Activated naive CD4-positive, alpha-beta T cell treated with anti-CD3 and anti-CD28 coated beads, Interleukin-2, amount 50 U/mL, for 24 hours (primary cell): ENCODE measurements around the gene PNMA8B.
A peak's percentile ranks its signal among the peaks of the same experiment; 100 is the strongest.

Source experiments
- H3K27ac Mint-ChIP-seq: one replicate; pipeline ENCODE4 v1.8.0; 2021; ENCODE audit warnings: mild to moderate bottlenecking, mixed read lengths
- H3K27me3 Mint-ChIP-seq: one replicate; pipeline ENCODE4 v1.8.0; 2021; ENCODE audit warnings: mixed read lengths
- H3K36me3 Mint-ChIP-seq: one replicate; pipeline ENCODE4 v1.8.0; 2021; ENCODE audit warnings: mixed read lengths
- H3K4me1 Mint-ChIP-seq: one replicate; pipeline ENCODE4 v1.8.0; 2021; ENCODE audit warnings: mixed read lengths
- H3K4me3 Mint-ChIP-seq: one replicate; pipeline ENCODE4 v1.8.0; 2021; ENCODE audit warnings: mild to moderate bottlenecking, mixed read lengths
- H3K9me3 Mint-ChIP-seq: one replicate; pipeline ENCODE4 v1.8.0; 2021; ENCODE audit warnings: mixed read lengths

PNMA8B gene

DNA sequence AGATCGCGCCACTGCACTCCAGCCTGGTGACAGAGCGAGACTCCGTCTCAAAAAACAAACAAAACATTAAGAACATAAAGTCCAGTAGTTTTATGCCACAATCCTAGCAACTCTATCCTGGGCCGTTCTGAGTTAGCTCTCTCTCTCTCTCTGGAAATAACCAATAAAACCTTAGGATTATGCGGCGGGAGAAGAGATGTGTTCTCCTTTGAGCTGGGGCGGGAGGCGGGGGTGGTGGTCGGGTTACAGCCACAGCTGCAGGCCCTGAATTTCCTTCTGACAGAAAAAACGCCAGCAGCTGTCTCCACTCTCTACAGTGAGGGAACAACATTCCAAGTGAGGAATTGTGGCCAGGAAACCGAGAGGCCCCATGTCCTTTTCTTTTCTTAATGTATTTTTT is 15.3 kb downstream of the PNMA8B start:
- Mint-ChIP-seq H3K27ac (no peak overlapping the region), H3K4me1 (peaks cover 9% of the 10 kb centered on the region), H3K9me3 (no peaks in the 10 kb centered on the region), H3K36me3 (no peaks in the 10 kb centered on the region), H3K27me3 (peaks cover 13% of the 10 kb centered on the region), H3K4me3 (no peak overlapping the region)

DNA sequence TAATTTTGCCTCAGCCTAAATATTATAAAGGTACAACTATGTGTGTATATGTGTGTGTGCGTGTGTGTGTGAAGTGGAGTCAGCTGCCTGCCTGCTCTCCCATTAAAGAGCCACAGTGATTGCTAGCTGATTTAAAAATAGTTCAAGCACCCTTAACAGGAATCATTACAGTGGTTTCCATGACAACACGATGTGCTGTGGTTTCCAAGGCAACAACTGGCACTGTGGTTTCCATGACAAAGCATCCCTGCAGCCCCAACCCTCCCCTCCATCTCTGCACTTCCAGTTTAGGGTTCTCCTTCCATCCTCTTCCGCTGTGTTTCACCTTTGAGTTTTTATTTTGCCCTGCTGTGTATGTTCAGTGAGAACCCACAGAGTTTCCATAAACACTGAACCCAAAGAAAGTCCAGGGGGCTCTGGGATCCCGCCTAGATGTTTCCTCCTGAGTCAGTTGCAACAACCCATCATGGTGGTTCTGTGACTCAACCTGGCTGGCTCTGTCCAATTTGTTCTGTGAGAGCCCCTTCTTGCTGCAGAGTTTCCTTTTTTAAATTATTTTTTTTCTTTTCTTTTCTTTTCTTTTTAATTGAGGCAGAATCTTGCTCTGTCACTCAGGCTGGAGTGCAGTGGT is 17.2 kb downstream of the PNMA8B start:
- Mint-ChIP-seq H3K4me1 (peaks cover 9% of the 10 kb centered on the region), H3K36me3 (no peaks in the 10 kb centered on the region), H3K9me3 (no peaks in the 10 kb centered on the region), H3K27me3 (peaks cover 26% of the 10 kb centered on the region), H3K27ac (no peak overlapping the region), H3K4me3 (no peak overlapping the region)

DNA sequence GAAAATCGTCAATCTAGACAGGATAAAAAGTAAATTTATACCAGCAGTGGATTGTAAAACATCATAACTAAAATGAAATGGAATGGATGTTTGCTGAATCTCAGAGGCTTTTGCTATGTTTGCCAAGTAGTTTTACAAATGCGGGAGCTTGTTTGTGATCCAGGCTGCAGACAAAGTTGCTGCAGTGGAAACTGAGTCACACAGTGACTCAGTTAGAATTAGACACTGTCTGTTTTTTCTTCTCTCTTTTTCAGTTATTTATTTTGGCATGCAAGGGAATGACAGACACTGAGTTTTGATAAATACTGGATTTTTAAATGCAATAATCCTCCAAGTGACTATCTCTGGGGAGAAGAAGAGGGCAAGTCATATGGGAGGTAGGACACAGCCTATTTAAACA is 19.7 kb downstream of the PNMA8B start:
- Mint-ChIP-seq H3K9me3 (no peaks in the 10 kb centered on the region), H3K27me3 (peaks cover 35% of the 10 kb centered on the region), H3K4me3 (no peak overlapping the region), H3K36me3 (no peaks in the 10 kb centered on the region), H3K27ac (no peak overlapping the region), H3K4me1 (peaks cover 12% of the 10 kb centered on the region)

DNA sequence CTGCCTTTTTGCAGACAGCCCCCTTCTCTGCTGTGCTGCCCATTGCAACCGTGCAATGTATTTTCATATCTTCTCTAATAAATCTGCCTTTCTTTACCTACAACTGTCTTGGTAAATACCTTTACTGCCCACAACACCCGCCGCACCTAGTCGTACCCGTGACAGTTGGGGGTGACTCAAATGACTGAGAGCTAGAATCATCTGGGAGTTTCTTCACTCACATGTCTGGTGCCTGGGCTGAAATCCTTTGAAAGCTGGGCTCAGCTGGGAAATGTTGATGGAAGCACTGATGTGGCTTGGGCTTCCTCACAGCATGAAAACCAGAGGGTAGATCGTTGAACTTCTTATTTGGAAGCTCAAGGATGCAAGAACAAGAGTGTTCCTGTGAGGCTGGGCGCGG is 21.5 kb downstream of the PNMA8B start:
- Mint-ChIP-seq H3K4me1 (peaks cover 12% of the 10 kb centered on the region), H3K27me3 (peaks cover 35% of the 10 kb centered on the region), H3K36me3 (no peaks in the 10 kb centered on the region), H3K27ac (no peak overlapping the region), H3K4me3 (no peak overlapping the region), H3K9me3 (no peaks in the 10 kb centered on the region)

DNA sequence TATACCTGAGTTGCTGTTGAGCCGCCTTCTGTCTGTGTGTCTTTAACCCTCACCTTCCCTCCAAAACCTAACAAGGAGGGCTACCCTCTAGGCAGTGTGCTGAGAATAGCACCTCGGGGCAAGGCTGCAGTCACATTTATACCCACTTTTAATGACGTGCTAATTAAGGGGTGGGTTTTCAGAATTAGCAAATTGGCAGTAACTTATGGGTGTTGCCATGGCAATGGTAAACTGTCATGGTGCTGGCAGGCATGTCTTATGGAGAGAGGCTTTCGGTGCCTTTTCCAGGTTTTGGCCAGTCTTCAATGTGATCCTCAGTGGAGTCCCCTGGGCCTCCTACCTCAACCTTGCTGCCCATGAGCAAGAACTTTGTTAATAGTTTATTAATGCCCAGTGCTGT is 23.1 kb downstream of the PNMA8B start:
- Mint-ChIP-seq H3K9me3 (no peaks in the 10 kb centered on the region), H3K27me3 (peaks cover 29% of the 10 kb centered on the region), H3K4me1 (peaks cover 3% of the 10 kb centered on the region), H3K27ac (no peak overlapping the region), H3K4me3 (no peak overlapping the region), H3K36me3 (no peaks in the 10 kb centered on the region)

DNA sequence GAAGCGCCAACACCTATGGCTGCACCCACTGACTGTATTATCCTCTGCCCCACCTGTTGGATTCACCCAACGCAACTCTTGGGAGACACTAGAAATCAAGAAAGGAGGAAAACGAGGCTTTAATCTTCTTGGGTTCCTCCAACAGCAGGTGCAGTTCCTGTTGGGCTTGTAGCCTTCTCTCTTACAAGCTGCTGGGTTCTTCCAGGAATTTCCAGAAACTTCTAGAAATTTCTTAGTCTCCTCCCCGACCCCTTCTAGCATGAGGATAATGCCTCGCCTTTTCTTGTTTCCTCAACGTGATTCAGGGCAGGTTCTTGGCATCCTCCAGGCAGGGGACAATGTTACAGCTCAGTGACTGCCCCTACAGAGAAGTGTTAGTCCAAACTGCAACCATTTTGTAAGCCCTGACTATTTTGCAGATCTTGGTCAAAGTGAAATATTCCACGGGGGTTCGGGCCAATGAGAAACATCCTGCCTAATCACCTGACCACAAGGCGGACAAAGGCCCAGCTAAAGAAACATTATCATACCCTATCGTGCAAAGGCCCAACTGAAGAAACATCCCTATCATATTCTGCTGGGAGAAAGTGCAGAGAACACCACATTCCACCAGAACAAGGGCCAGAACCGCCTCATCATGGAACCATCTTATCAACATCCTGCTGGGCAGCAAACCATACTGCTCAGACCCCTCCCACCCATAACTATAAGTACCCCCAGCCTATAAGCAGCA is 23.7 kb downstream of the PNMA8B start:
- Mint-ChIP-seq H3K27me3 (peaks cover 29% of the 10 kb centered on the region), H3K9me3 (no peaks in the 10 kb centered on the region), H3K27ac (no peak overlapping the region), H3K36me3 (no peaks in the 10 kb centered on the region), H3K4me1 (peaks cover 3% of the 10 kb centered on the region), H3K4me3 (no peak overlapping the region)

DNA sequence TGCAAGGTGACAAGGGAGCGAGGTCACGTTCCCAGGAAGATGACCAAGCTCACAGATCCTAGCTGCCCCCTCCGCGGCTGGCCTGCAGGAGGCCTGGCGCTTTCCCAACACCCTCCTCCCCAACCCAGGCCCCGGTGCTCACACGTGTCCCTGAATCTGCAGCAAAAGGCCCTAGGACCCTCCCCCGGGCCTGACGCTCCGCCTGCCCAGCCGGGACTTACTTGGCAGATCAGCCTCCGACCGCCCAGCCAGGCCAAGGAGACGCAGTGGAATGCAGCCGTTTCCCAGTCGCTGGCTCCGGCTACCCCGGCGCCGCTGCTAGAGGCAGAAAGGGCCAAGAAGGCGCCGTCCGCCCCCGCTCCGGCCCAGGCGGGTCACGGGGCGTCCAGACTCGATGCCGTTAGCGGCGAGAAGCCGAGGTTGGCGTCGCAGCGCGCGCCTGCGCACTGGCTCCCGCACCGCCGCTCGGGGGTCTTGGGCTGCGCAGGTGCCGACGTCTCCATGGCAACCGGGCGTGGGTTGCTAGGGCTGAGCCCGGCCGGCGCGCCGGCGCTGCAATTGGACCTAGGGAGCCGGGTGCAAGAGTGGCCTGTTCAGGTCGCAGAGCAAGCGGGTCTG is 24.4 kb downstream of the PNMA8B start, which contains the start of gene PNMA8A:
Gene PNMA8A, minus strand, starts transcription at position 448 of the 618 bp plus-strand sequence. CDS start 528 bp downstream, outside the sequence.
- Mint-ChIP-seq H3K9me3 (no peaks in the 10 kb centered on the region), H3K36me3 (no peaks in the 10 kb centered on the region), H3K4me3 (peak within 1 kb of the TSS; percentile 23), H3K27me3 (peaks cover 29% of the 10 kb centered on the region), H3K4me1 (peaks cover 9% of the 10 kb centered on the region), H3K27ac (no peak within 1 kb of the TSS)

DNA sequence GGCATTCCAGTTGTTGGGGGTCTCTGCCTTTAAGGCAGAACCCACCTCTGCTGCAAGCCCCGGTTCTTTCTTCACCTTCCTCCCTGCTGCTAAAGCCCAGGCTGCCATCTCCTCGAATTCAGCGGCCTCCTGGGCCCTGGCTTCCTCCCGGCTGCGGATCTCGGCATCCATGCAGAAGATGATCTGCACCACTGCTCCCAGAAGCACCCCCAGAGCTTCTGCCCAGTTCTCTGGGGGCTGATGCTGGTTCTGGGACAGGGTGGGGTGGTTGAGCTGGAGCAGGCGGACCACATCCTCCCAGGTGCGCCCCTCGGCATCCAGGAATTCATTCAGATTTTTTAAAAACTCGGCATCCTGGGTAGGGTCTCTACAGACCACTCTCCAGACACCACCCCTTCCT is 25.3 kb downstream of the PNMA8B start:
- Mint-ChIP-seq H3K4me3 (no peak overlapping the region), H3K27me3 (peaks cover 29% of the 10 kb centered on the region), H3K36me3 (no peaks in the 10 kb centered on the region), H3K9me3 (no peaks in the 10 kb centered on the region), H3K27ac (no peak overlapping the region), H3K4me1 (peaks cover 9% of the 10 kb centered on the region)

DNA sequence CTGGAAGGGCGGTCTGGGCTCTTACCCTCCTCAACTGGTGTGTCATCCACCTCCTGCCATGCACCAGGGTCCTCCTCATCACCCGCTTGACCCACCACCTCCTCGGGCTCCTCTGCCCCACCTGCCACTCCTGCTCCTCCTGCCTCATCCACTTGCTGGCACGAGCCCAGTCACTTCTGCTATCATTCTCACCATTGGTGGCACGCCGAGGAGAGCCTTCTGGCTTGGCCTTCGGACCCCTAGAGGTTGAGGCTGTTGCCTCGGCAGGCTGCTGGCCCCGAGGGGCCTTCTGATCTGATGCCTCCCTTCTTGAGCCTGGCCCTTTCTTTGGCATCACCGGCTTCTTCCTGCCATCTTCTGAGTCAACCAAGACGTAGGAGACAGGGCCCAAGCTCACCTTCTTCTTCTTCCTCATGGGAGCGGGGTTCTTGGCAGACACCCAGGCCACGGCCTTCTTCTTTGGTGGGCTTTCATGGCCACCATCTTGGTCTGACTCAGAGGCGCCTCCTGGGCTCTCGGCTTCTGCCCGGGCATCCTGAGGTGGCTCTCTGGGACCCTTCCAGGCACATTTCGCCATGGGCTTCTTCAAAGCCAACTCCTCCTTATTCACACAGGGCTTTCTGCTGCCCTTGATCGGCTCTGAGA is 26.0 kb downstream of the PNMA8B start:
- Mint-ChIP-seq H3K9me3 (no peaks in the 10 kb centered on the region), H3K4me3 (no peak overlapping the region), H3K27ac (no peak overlapping the region), H3K36me3 (no peaks in the 10 kb centered on the region), H3K4me1 (peaks cover 9% of the 10 kb centered on the region), H3K27me3 (peaks cover 27% of the 10 kb centered on the region)

DNA sequence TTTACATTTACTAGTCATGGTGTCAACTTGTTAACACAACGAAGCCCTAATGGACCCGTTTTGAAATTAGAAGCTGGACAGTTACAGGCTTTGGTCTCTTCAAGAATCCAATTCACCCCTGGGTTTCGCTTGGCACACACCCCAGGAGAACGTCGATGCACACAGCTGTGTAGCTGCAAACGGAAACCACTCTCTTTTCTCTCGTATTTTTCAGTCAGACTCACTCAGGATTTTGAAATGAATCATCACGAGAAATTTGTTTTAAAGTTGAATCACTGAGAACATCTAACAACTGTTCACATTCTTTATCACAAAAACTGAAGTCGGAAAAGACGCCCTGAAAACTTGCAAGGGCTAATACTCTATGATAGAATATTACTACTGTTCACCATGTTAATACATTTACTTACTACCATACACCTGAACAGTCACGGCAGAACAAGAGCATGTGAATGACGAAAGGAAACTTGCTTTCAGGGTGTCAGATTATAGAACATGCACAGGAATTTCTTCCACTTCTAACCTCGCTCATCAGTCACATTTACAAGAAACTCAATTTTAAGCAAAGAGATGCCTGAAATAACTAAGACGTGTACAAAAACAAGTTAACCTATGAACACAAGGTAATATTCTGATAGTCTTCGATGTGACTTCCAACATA is 29.0 kb downstream of the PNMA8B start:
- no peaks in the 10 kb centered on the region for H3K9me3 Mint-ChIP-seq
- peak overlapping the region; percentile 4 for H3K27ac Mint-ChIP-seq
- H3K4me1 Mint-ChIP-seq, result peaks cover 6% of the 10 kb centered on the region
- H3K36me3 Mint-ChIP-seq, result no peaks in the 10 kb centered on the region
- peaks cover 3% of the 10 kb centered on the region for H3K27me3 Mint-ChIP-seq
- no peak overlapping the region for H3K4me3 Mint-ChIP-seq

DNA sequence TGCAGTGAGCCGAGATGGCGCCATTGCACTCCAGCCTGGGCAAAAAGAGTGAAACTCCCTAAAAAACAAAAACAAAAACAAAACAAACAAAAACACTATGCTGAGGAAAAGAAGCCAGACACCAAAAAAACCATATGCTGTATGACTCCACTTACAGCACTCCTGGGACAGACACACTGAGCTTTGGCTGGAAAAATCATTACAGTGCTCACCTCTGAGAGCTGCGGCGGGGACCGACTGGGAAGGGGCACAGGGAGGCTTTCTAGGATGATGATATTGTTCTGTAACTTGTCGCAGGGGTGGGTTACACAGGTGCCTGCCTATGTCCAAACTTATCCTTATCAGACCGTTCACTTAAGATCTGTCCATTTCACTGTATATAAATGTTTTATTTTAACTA is 32.2 kb downstream of the PNMA8B start:
- Mint-ChIP-seq H3K4me3 (no peak overlapping the region), H3K27me3 (no peaks in the 10 kb centered on the region), H3K27ac (no peak overlapping the region), H3K4me1 (peaks cover 6% of the 10 kb centered on the region), H3K9me3 (no peaks in the 10 kb centered on the region), H3K36me3 (no peaks in the 10 kb centered on the region)

DNA sequence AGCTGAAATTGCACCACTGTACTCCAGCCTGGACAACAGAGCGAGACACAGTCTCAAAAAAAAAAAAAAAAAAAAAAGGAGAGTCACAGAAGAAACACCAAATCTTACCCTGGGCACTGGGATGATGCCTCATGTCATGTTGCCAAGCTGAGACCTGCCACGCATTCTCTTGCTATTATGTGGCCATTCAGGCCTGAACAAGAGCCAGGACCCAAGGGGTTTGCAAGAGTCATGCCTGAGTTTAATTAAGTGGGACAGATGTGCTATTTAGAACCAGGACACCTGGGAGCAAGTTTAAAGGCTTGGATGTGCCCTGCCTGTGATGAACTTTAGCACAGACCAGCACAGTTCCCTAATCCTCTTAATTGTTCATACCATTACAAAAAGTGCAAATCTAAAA is 34.1 kb downstream of the PNMA8B start:
- H3K27me3 Mint-ChIP-seq, result peaks cover 3% of the 10 kb centered on the region
- peaks cover 3% of the 10 kb centered on the region for H3K4me1 Mint-ChIP-seq
- no peaks in the 10 kb centered on the region for H3K36me3 Mint-ChIP-seq
- H3K4me3 Mint-ChIP-seq, result no peak overlapping the region
- H3K27ac Mint-ChIP-seq, result no peak overlapping the region
- no peaks in the 10 kb centered on the region for H3K9me3 Mint-ChIP-seq

DNA sequence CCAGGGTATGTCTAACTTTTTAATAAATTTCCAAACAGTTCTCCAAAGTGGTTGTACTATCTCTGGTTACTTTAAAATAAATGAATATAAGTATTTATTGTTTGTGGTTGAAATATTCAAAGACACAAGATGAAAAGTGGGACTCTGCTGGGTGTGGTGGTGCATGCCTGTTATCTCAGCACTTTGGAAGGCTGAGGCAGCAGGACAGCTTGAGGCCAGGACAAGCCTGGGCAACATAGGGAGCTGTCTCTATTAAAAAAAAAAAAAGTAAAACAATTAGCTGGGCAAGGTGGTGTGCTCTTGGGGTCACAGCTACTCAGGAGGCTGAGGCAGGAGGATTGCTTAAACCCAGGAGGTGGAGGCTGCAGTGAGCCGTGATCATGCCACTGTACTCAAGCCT is 34.7 kb downstream of the PNMA8B start:
- no peaks in the 10 kb centered on the region for H3K4me1 Mint-ChIP-seq
- H3K36me3 Mint-ChIP-seq, result no peaks in the 10 kb centered on the region
- H3K9me3 Mint-ChIP-seq, result no peaks in the 10 kb centered on the region
- no peak overlapping the region for H3K27ac Mint-ChIP-seq
- peaks cover 8% of the 10 kb centered on the region for H3K27me3 Mint-ChIP-seq
- H3K4me3 Mint-ChIP-seq, result no peak overlapping the region

DNA sequence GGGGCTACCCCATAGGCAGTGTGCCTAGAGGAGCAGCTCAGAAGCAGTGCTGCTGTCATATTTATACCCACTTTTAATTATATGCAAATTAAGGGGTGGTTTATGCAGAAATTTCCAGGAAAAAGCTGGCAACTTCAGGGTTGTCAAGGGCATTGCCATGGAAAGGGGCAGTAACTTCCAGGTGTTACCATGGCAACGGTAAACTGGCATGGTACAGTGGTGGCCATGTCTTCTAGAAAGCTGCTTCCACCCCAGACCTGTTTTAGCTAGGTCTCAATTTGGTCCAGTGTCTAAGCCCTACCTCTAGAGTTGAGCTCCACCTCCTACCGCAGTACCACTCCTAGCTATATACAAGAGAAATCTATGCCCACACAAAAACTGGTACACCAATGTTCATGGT is 35.6 kb downstream of the PNMA8B start:
- no peak overlapping the region for H3K27ac Mint-ChIP-seq
- no peaks in the 10 kb centered on the region for H3K4me1 Mint-ChIP-seq
- H3K36me3 Mint-ChIP-seq, result no peaks in the 10 kb centered on the region
- peaks cover 8% of the 10 kb centered on the region for H3K27me3 Mint-ChIP-seq
- no peaks in the 10 kb centered on the region for H3K9me3 Mint-ChIP-seq
- H3K4me3 Mint-ChIP-seq, result no peak overlapping the region

DNA sequence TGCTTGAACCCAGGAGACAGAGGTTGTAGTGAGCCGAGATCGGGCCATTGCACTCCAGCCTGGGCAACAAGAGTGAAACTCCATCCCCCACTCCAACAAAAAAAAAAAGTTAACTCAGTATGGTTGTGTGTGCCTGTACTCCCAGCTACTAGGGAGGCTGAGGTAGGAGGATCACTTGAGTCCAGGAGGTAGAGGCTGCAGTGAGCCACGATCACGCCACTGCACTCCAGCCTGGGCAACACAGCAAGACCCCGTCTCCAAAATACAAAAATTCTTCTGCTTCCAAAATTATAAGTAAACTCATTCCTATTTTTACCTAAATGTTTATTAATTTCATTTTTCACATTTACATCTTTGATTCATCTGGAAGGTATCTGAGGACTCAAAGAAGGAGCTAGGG is 38.7 kb downstream of the PNMA8B start:
- Mint-ChIP-seq H3K36me3 (no peaks in the 10 kb centered on the region), H3K9me3 (no peaks in the 10 kb centered on the region), H3K4me1 (no peaks in the 10 kb centered on the region), H3K4me3 (no peak overlapping the region), H3K27me3 (peaks cover 8% of the 10 kb centered on the region), H3K27ac (no peak overlapping the region)
